ENCODE data around the gene PHYKPL.

PHYKPL gene

GRCh38 chr5:178227929-178228328 is 4.7 kb downstream of the PHYKPL start:
- Histone ChIP-seq H3K79me2 (ENCODE audit: low read length) (peaks cover 27% of the 10 kb centered on the region), H3K27me3 (replicated peaks; ENCODE audit: insufficient read depth, low read length) (no peaks in the 10 kb centered on the region), H3K27ac (ENCODE audit: low read length) (no peak overlapping the region), H3K36me3 (replicated peaks; ENCODE audit: insufficient read depth, low read length) (no peaks in the 10 kb centered on the region), H3K9me3 (replicated peaks; ENCODE audit: insufficient read depth, low read length) (no peaks in the 10 kb centered on the region), H3K9ac (ENCODE audit: low read length) (no peak overlapping the region), H3K4me1 (ENCODE audit: low read length) (peaks cover 12% of the 10 kb centered on the region), H2AFZ (ENCODE audit: low read length) (no peak overlapping the region), H3K4me2 (ENCODE audit: low read depth, low read length) (no peak overlapping the region), H3K9me2 (replicated peaks; ENCODE audit: insufficient read depth, low read length) (no peaks in the 10 kb centered on the region), H3K4me3 (ENCODE audit: low read length) (no peak overlapping the region), H4K20me1 (ENCODE audit: insufficient read depth, low read length) (no peaks in the 10 kb centered on the region), H3F3A (ENCODE audit: insufficient read depth, low read length) (0 out of 2 replicates have a peak, but pooled peaks cover 3% of the 10 kb centered on the region)
- no peak for TF ChIP-seq EZH2phosphoT487 (IDR thresholded peaks at IDR 0.05; ENCODE audit: low read length)
- TF ChIP-seq EZH2 (optimal IDR thresholded peaks at IDR 0.05; ENCODE audit: low read depth, low read length), result no peak
- DNase-seq, result no peak

- no peak overlapping the region for H3K27ac ChIP-seq (ENCODE audit: low read length)
- no peaks in the 10 kb centered on the region for H3K27me3 ChIP-seq (replicated peaks; ENCODE audit: insufficient read depth, low read length)
- no peak overlapping the region for H2AFZ ChIP-seq (ENCODE audit: low read length)
- H3K36me3 ChIP-seq (replicated peaks; ENCODE audit: insufficient read depth, low read length), result no peaks in the 10 kb centered on the region
- no peak for TF ChIP-seq EZH2 (optimal IDR thresholded peaks at IDR 0.05; ENCODE audit: low read depth, low read length)
- TF ChIP-seq CTCF (IDR thresholded peaks at IDR 0.05; ENCODE audit: low read length), result no peak
- TF ChIP-seq EZH2phosphoT487 (IDR thresholded peaks at IDR 0.05; ENCODE audit: low read length), result no peak
- no peaks in the 10 kb centered on the region for H4K20me1 ChIP-seq (ENCODE audit: insufficient read depth, low read length)
- H3K4me3 ChIP-seq (ENCODE audit: low read length), result no peak overlapping the region
- H3K9me2 ChIP-seq (replicated peaks; ENCODE audit: insufficient read depth, low read length), result no peaks in the 10 kb centered on the region
- no peak overlapping the region for H3K4me2 ChIP-seq (ENCODE audit: low read depth, low read length)
- peaks cover 9% of the 10 kb centered on the region for H3K4me1 ChIP-seq (ENCODE audit: low read length)
- no peaks in the 10 kb centered on the region for H3K9me3 ChIP-seq (replicated peaks; ENCODE audit: insufficient read depth, low read length)
- peaks cover 27% of the 10 kb centered on the region for H3K79me2 ChIP-seq (ENCODE audit: low read length)
- no peak overlapping the region for H3K9ac ChIP-seq (ENCODE audit: low read length)
- no peak for DNase-seq
- no peaks in the 10 kb centered on the region for H3F3A ChIP-seq (ENCODE audit: insufficient read depth, low read length)
These were observed 5.4 kb downstream of the PHYKPL start for GRCh38 chr5:178227138-178227659.

GRCh38 chr5:178225174-178225573 is 7.4 kb downstream of the PHYKPL start:
- Histone ChIP-seq H3K4me1 (ENCODE audit: low read length) (no peaks in the 10 kb centered on the region), H3K4me2 (ENCODE audit: low read depth, low read length) (no peak overlapping the region), H3K9me3 (replicated peaks; ENCODE audit: insufficient read depth, low read length) (no peaks in the 10 kb centered on the region), H3F3A (ENCODE audit: insufficient read depth, low read length) (peaks cover 5% of the 10 kb centered on the region; the same call in 1 of the 2 replicates), H3K27me3 (replicated peaks; ENCODE audit: insufficient read depth, low read length) (no peaks in the 10 kb centered on the region), H3K27ac (ENCODE audit: low read length) (no peak overlapping the region), H3K9ac (ENCODE audit: low read length) (no peak overlapping the region), H2AFZ (ENCODE audit: low read length) (no peak overlapping the region), H3K79me2 (ENCODE audit: low read length) (peaks cover 7% of the 10 kb centered on the region), H3K36me3 (replicated peaks; ENCODE audit: insufficient read depth, low read length) (no peaks in the 10 kb centered on the region), H3K9me2 (replicated peaks; ENCODE audit: insufficient read depth, low read length) (no peaks in the 10 kb centered on the region), H4K20me1 (ENCODE audit: insufficient read depth, low read length) (no peaks in the 10 kb centered on the region), H3K4me3 (ENCODE audit: low read length) (no peak overlapping the region)
- TF ChIP-seq EZH2phosphoT487 (IDR thresholded peaks at IDR 0.05; ENCODE audit: low read length) (no peak), CTCF (IDR thresholded peaks at IDR 0.05; ENCODE audit: low read length) (no peak), EZH2 (optimal IDR thresholded peaks at IDR 0.05; ENCODE audit: low read depth, low read length) (no peak)
- no peak for DNase-seq

GRCh38 chr5:178224403-178224802 is 8.2 kb downstream of the PHYKPL start:
- H3K4me2 ChIP-seq (ENCODE audit: low read depth, low read length), result no peak overlapping the region
- DNase-seq, result no peak
- no peaks in the 10 kb centered on the region for H3K4me1 ChIP-seq (ENCODE audit: low read length)
- H3K36me3 ChIP-seq (replicated peaks; ENCODE audit: insufficient read depth, low read length), result no peaks in the 10 kb centered on the region
- no peak overlapping the region for H3K27ac ChIP-seq (ENCODE audit: low read length)
- H3K9me3 ChIP-seq (replicated peaks; ENCODE audit: insufficient read depth, low read length), result no peaks in the 10 kb centered on the region
- H3K79me2 ChIP-seq (ENCODE audit: low read length), result no peaks in the 10 kb centered on the region
- H3F3A ChIP-seq (ENCODE audit: insufficient read depth, low read length), result peaks cover 5% of the 10 kb centered on the region; the same call in 1 of the 2 replicates
- TF ChIP-seq EZH2phosphoT487 (IDR thresholded peaks at IDR 0.05; ENCODE audit: low read length) (no peak), CTCF (IDR thresholded peaks at IDR 0.05; ENCODE audit: low read length) (no peak), EZH2 (optimal IDR thresholded peaks at IDR 0.05; ENCODE audit: low read depth, low read length) (no peak)
- no peaks in the 10 kb centered on the region for H3K9me2 ChIP-seq (replicated peaks; ENCODE audit: insufficient read depth, low read length)
- H3K9ac ChIP-seq (ENCODE audit: low read length), result no peak overlapping the region
- H3K4me3 ChIP-seq (ENCODE audit: low read length), result no peak overlapping the region
- no peak overlapping the region for H2AFZ ChIP-seq (ENCODE audit: low read length)
- no peaks in the 10 kb centered on the region for H4K20me1 ChIP-seq (ENCODE audit: insufficient read depth, low read length)
- H3K27me3 ChIP-seq (replicated peaks; ENCODE audit: insufficient read depth, low read length), result no peaks in the 10 kb centered on the region

Measured in MM.1S (cell line).